Keratinocyte (primary cell): Measurements from ENCODE around the gene UBASH3B. TPM values are rescaled to one million over a fixed set of nuclear protein-coding genes. Genes with fewer than 3 reads are reported as not detected.

Source experiments
- DNase-seq: peaks from one replicate; pipeline ENCODE4 v3.0.0-alpha.2; 2011; ENCODE audit warnings: low read depth, missing footprints, low spot score
- FAIRE-seq: peaks from 2 replicates; lab custom pipeline; 2011; peaks lifted over from hg19 to GRCh38; lab: Jason Lieb, UNC
- H2AFZ ChIP-seq: 2 replicates; pipeline ENCODE4 v1.6.0; 2012; ENCODE audit warnings: low read length, control low read depth, inconsistent platforms; ENCODE audit not compliant: control insufficient read depth
- H3K27ac ChIP-seq: 2 replicates; pipeline ENCODE4 v1.5.1; 2011; ENCODE audit warnings: low read length; ENCODE audit not compliant: control insufficient read depth, insufficient read depth
- H3K27me3 ChIP-seq: 3 replicates; pipeline ENCODE4 v1.6.0; 2011; ENCODE audit warnings: low read length; ENCODE audit not compliant: control insufficient read depth, insufficient read depth; ENCODE audit errors: extremely low read depth
- H3K36me3 ChIP-seq, 2 experiments: 2 replicates in 1 of 2; 3 replicates in 1 of 2; pipeline ENCODE4 v1.5.1; 2011; ENCODE audit warnings: low read length in 2 of 2, mild to moderate bottlenecking in 1 of 2; ENCODE audit not compliant: control insufficient read depth in 2 of 2, insufficient read depth in 2 of 2; ENCODE audit errors: extremely low read depth in 1 of 2
- H3K4me1 ChIP-seq: 3 replicates; pipeline ENCODE4 v1.5.1; 2011; ENCODE audit warnings: low read length; ENCODE audit not compliant: control insufficient read depth, insufficient read depth; ENCODE audit errors: extremely low read depth
- H3K4me2 ChIP-seq: 3 replicates; pipeline ENCODE4 v1.6.0; 2011; ENCODE audit warnings: low read depth, low read length; ENCODE audit not compliant: control insufficient read depth, insufficient read depth; ENCODE audit errors: extremely low read depth
- H3K4me3 ChIP-seq, 3 experiments: fragments of 200-600 bp in 1 of 3; sonication (generic) in 1 of 3; 2 replicates in 2 of 3; 3 replicates in 1 of 3; pipeline ENCODE4 v1.5.1; 2011 to 2016; ENCODE audit warnings: low read length in 3 of 3, mild to moderate bottlenecking in 3 of 3, control low read depth in 2 of 3, inconsistent platforms in 1 of 3, low read depth in 1 of 3, mixed read lengths in 1 of 3, mixed run types in 1 of 3, moderate library complexity in 1 of 3; ENCODE audit not compliant: control insufficient read depth in 2 of 3, insufficient read depth in 2 of 3; ENCODE audit errors: extremely low read depth in 1 of 3
- H3K79me2 ChIP-seq: 2 replicates; pipeline ENCODE4 v1.6.0; 2012; ENCODE audit warnings: low read length; ENCODE audit not compliant: control insufficient read depth, insufficient read depth
- H3K9ac ChIP-seq: 3 replicates; pipeline ENCODE4 v1.6.0; 2011; ENCODE audit warnings: low read length; ENCODE audit not compliant: control insufficient read depth, insufficient read depth; ENCODE audit errors: extremely low read depth
- H3K9me1 ChIP-seq: 3 replicates; pipeline ENCODE4 v1.6.0; 2011; ENCODE audit warnings: low read length; ENCODE audit not compliant: control insufficient read depth, insufficient read depth; ENCODE audit errors: extremely low read depth
- H3K9me3 ChIP-seq: 2 replicates; pipeline ENCODE4 v1.5.1; 2012; ENCODE audit warnings: low read depth, low read length; ENCODE audit not compliant: control insufficient read depth
- H4K20me1 ChIP-seq: 3 replicates; pipeline ENCODE4 v1.6.0; 2011; ENCODE audit warnings: low read length; ENCODE audit not compliant: control insufficient read depth, insufficient read depth; ENCODE audit errors: extremely low read depth
- EZH2 ChIP-seq: IDR thresholded peaks from one replicate; pipeline ENCODE4 v1.6.1; 2012; ENCODE audit warnings: inconsistent platforms, mild to moderate bottlenecking, low read length, moderate library complexity
- dilution Hi-C: fragments of 300-500 bp; cut with MboI; formaldehyde crosslinking; loops from one replicate; pipeline ENCODE4 v1.7.0; 2020; ENCODE audit warnings: low sequenced_read_pairs; ENCODE audit not compliant: extremely low pct_ligation_motif_present
- polyA plus RNA-seq, 5 experiments: library from polyadenylated mRNA; depleted of rRNA in 3 of 5; stranded (reverse) in 3 of 5; stranded (forward) in 1 of 5; unstranded in 1 of 5; fragments of >200 nt; gene quantifications; 1 replicate in 1 of 5; 2 replicates in 3 of 5; 3 replicates in 1 of 5; pipeline versions ENCODE4 v1.2.1 to v1.2.3, GENCODE V29; 2011 to 2012; ENCODE audit warnings: missing spikeins in 2 of 5, low read depth in 1 of 5, low replicate concordance in 1 of 5
- TF ChIP-seq, protein P1 (sequence below), 3 experiments: IDR thresholded peaks in 1 of 3; conservative IDR thresholded peaks in 1 of 3; optimal IDR thresholded peaks in 1 of 3; 2 replicates in 2 of 3; 3 replicates in 1 of 3; pipeline versions ENCODE3 to v1.5.1; 2011; ENCODE audit warnings: low read length in 3 of 3, mild to moderate bottlenecking in 3 of 3, moderate library complexity in 2 of 3, control low read depth in 1 of 3, inconsistent platforms in 1 of 3; ENCODE audit not compliant: insufficient read depth in 2 of 3; ENCODE audit errors: extremely low read depth in 1 of 3

UBASH3B gene
- polyA plus RNA-seq, 1 donor (not counting 4 experiments of a cell fraction or from before 2014, with no cell fraction given), result 25.0 TPM

DNA sequence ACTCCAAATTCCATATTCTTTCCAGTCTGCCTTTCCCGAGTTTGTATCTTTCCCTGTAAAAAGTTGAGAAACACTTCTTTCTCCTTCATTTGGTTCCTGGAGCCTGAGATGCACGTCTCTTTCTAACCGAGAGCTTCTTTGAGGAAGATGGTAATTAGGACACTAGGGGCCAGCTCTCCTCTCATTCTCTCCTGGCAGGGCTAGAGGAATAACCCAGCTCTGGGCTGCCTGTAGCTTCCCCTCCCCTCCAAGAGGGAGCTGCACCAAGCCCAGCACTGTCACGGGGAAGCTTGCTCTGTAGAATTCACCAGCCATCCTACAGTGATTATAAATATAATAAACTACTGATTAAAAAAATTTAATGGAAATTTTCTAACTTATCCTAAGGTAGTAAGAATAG, 26.9 kb downstream of the UBASH3B start:
- dilution Hi-C loops, result no loop called here
- FAIRE-seq, result no peak
- H3K79me2 ChIP-seq, result peaks cover 77% of the 10 kb centered on the region

DNA sequence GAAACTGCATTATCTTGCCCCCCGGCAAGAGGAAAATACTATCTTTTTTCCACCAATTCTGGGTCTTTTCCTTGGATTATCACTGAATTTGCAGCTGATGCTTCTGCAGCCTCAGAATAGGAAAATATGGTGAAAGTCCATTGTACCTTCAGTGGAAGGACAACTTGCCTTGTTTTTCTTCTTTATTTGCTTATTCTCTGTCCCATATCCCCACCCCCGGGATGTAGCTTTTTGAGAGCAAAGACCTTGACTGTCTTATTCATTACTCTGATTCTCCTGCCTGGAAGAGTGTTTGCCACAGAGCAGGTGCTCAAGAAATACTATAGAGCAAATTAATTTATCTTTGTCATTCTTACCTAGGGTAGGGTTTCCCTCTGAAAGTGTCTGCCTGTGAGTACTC, 29.5 kb downstream of the UBASH3B start:
- H3K9ac ChIP-seq, result no peak overlapping the region
- no peak overlapping the region for H3K27ac ChIP-seq
- dilution Hi-C loops, result no loop called here
- H3K4me3 ChIP-seq, result no peak overlapping the region
- no peak overlapping the region for H2AFZ ChIP-seq
- H3K79me2 ChIP-seq, result peaks cover 68% of the 10 kb centered on the region
- no peaks in the 10 kb centered on the region for H3K27me3 ChIP-seq
- H3K4me1 ChIP-seq, result no peaks in the 10 kb centered on the region
- H3K36me3 ChIP-seq, result peaks cover 0 to 8% of the 10 kb centered on the region in 2 experiments
- no peak overlapping the region for H3K4me2 ChIP-seq
- no peaks in the 10 kb centered on the region for H4K20me1 ChIP-seq
- H3K9me1 ChIP-seq, result no peaks in the 10 kb centered on the region
- TF ChIP-seq, protein P1, sequence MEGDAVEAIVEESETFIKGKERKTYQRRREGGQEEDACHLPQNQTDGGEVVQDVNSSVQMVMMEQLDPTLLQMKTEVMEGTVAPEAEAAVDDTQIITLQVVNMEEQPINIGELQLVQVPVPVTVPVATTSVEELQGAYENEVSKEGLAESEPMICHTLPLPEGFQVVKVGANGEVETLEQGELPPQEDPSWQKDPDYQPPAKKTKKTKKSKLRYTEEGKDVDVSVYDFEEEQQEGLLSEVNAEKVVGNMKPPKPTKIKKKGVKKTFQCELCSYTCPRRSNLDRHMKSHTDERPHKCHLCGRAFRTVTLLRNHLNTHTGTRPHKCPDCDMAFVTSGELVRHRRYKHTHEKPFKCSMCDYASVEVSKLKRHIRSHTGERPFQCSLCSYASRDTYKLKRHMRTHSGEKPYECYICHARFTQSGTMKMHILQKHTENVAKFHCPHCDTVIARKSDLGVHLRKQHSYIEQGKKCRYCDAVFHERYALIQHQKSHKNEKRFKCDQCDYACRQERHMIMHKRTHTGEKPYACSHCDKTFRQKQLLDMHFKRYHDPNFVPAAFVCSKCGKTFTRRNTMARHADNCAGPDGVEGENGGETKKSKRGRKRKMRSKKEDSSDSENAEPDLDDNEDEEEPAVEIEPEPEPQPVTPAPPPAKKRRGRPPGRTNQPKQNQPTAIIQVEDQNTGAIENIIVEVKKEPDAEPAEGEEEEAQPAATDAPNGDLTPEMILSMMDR (optimal IDR thresholded peaks at IDR 0.05 in 1 of 3, IDR thresholded peaks at IDR 0.05 in 1 of 3, conservative IDR thresholded peaks at IDR 0.05 in 1 of 3; ENCODE audit: extremely low read depth in 1 of 3, insufficient read depth in 2 of 3, low read length in 3 of 3), result no peak
- no peak for TF ChIP-seq EZH2
- no peaks in the 10 kb centered on the region for H3K9me3 ChIP-seq
- FAIRE-seq, result no peak
- DNase-seq, result no peak

More for the DNA sequence above, 26.9 kb downstream of the UBASH3B start:
- DNase-seq, result no peak
- Histone ChIP-seq H3K36me3 (peaks cover under 1 to 5% of the 10 kb centered on the region in 2 experiments), H4K20me1 (peaks cover 1% of the 10 kb centered on the region), H3K4me1 (no peaks in the 10 kb centered on the region), H3K9me3 (no peaks in the 10 kb centered on the region), H3K9ac (no peak overlapping the region), H3K4me3 (no peak overlapping the region), H2AFZ (no peak overlapping the region), H3K27me3 (no peaks in the 10 kb centered on the region), H3K9me1 (no peaks in the 10 kb centered on the region), H3K27ac (no peak overlapping the region), H3K4me2 (no peak overlapping the region)
- TF ChIP-seq EZH2, result no peak
- TF ChIP-seq, protein P1 (optimal IDR thresholded peaks at IDR 0.05 in 1 of 3, IDR thresholded peaks at IDR 0.05 in 1 of 3, conservative IDR thresholded peaks at IDR 0.05 in 1 of 3; ENCODE audit: extremely low read depth in 1 of 3, insufficient read depth in 2 of 3, low read length in 3 of 3), result no peak
